WTC11 (cell line): ENCODE measurements around the gene BAK1. TPM values are rescaled to one million over a fixed set of nuclear protein-coding genes. Genes with fewer than 3 reads are reported as not detected.

Experiments
- ATAC-seq: fragments of 200-7000 bp; cut with Tn5 transposase; 2 replicates; pipeline ENCODE4 v1.10.0; 2021; ENCODE audit warnings: mild to moderate bottlenecking, moderate library complexity
- CTCF ChIA-PET: fragments of 300-600 bp; sonication (Branson Sonifier 250); formaldehyde crosslinking; loops from one replicate; lab custom pipeline; 2021; ENCODE audit warnings: antibody characterized with exemption; lab: Charles Lee
- POLR2A ChIA-PET: fragments of 350-600 bp; sonication (Branson Sonifier 250); formaldehyde crosslinking; loops from one replicate; lab custom pipeline; 2021; ENCODE audit warnings: antibody characterized with exemption; lab: Charles Lee
- DNase-seq: peaks from one replicate; pipeline ENCODE4 v3.0.0; 2021; ENCODE audit warnings: low spot score
- H3K27ac Mint-ChIP-seq: 2 replicates; pipeline ENCODE4 v1.8.0; 2021; ENCODE audit warnings: mixed read lengths
- H3K27me3 Mint-ChIP-seq: 2 replicates; pipeline ENCODE4 v1.8.0; 2021; ENCODE audit warnings: low read depth, mild to moderate bottlenecking, moderate library complexity, mixed read lengths
- H3K36me3 Mint-ChIP-seq: 2 replicates; pipeline ENCODE4 v1.8.0; 2021; ENCODE audit warnings: mixed read lengths
- H3K4me1 Mint-ChIP-seq: 2 replicates; pipeline ENCODE4 v1.8.0; 2022; ENCODE audit warnings: mixed read lengths
- H3K4me3 Mint-ChIP-seq: 2 replicates; pipeline ENCODE4 v1.8.0; 2021; ENCODE audit warnings: mild to moderate bottlenecking, moderate library complexity, mixed read lengths
- H3K9me3 Mint-ChIP-seq: 2 replicates; pipeline ENCODE4 v1.8.0; 2021; ENCODE audit warnings: mixed read lengths
- AFF4 ChIP-seq: sonication (generic); formaldehyde crosslinking; IDR thresholded peaks from 2 replicates; pipeline ENCODE4 v1.8.1; 2023; ENCODE audit warnings: mild to moderate bottlenecking, missing genetic modification reagents, borderline replicate concordance
- FOXK1 ChIP-seq: sonication (generic); formaldehyde crosslinking; IDR thresholded peaks from 2 replicates; pipeline ENCODE4 v1.8.0; 2022; ENCODE audit warnings: mild to moderate bottlenecking, moderate library complexity, missing genetic modification reagents
- GABPB1 ChIP-seq: sonication (generic); formaldehyde crosslinking; IDR thresholded peaks from 2 replicates; pipeline ENCODE4 v1.8.1; 2023; ENCODE audit warnings: mild to moderate bottlenecking, missing genetic modification reagents
- GRHL2 ChIP-seq: fragments of 250-450 bp; sonication (Bioruptor Pico); IDR thresholded peaks from 2 replicates; pipeline ENCODE4 v1.8.0; 2022; ENCODE audit warnings: mild to moderate bottlenecking, moderate library complexity; ENCODE audit not compliant: insufficient replicate concordance, severe bottlenecking
- MLX ChIP-seq: sonication (generic); formaldehyde crosslinking; IDR thresholded peaks from 2 replicates; pipeline ENCODE4 v1.8.1; 2023; ENCODE audit warnings: mild to moderate bottlenecking, missing genetic modification reagents, moderate library complexity
- MXD4 ChIP-seq: fragments of 250-450 bp; sonication (Bioruptor Pico); IDR thresholded peaks from 2 replicates; pipeline ENCODE4 v1.8.0; 2021; ENCODE audit warnings: mild to moderate bottlenecking, moderate library complexity, borderline replicate concordance
- NFE2L1 ChIP-seq: sonication (generic); formaldehyde crosslinking; IDR thresholded peaks from 2 replicates; pipeline ENCODE4 v1.8.1; 2023; ENCODE audit warnings: missing genetic modification reagents
- NR1H2 ChIP-seq: sonication (generic); formaldehyde crosslinking; IDR thresholded peaks from 2 replicates; pipeline ENCODE4 v1.9.0; 2021; ENCODE audit warnings: mild to moderate bottlenecking, moderate library complexity, missing genetic modification reagents
- NR3C1 ChIP-seq: sonication (generic); formaldehyde crosslinking; conservative IDR thresholded peaks from 2 replicates; pipeline ENCODE4 v1.8.1; 2023; ENCODE audit warnings: low read depth, mild to moderate bottlenecking, missing genetic modification reagents
- SMAD3 ChIP-seq: sonication (generic); formaldehyde crosslinking; IDR thresholded peaks from 2 replicates; pipeline ENCODE4 v1.8.0; 2022; ENCODE audit warnings: missing genetic modification reagents, mild to moderate bottlenecking, borderline replicate concordance
- ZNF416 ChIP-seq: fragments of 250-450 bp; sonication (Bioruptor Pico); IDR thresholded peaks from 2 replicates; pipeline ENCODE4 v1.9.0; 2021; ENCODE audit warnings: mild to moderate bottlenecking, inconsistent platforms
- total RNA-seq: library from RNA; stranded (reverse); gene quantifications from 3 replicates; pipeline ENCODE4 v1.2.3, GENCODE V29; 2021
- TF ChIP-seq, protein P1 (sequence below): sonication (generic); formaldehyde crosslinking; IDR thresholded peaks from 2 replicates; pipeline ENCODE4 v1.8.1; 2023; ENCODE audit warnings: mild to moderate bottlenecking, missing genetic modification reagents

BAK1 gene
- total RNA-seq, 1 experiment from 2014 or later: 40.5 TPM

- TF ChIP-seq MLX (CRISPR knock-in tag): no peak
Observed at GRCh38 chr6:33592280-33592594, 12.2 kb upstream of the BAK1 start (continued).

DNA sequence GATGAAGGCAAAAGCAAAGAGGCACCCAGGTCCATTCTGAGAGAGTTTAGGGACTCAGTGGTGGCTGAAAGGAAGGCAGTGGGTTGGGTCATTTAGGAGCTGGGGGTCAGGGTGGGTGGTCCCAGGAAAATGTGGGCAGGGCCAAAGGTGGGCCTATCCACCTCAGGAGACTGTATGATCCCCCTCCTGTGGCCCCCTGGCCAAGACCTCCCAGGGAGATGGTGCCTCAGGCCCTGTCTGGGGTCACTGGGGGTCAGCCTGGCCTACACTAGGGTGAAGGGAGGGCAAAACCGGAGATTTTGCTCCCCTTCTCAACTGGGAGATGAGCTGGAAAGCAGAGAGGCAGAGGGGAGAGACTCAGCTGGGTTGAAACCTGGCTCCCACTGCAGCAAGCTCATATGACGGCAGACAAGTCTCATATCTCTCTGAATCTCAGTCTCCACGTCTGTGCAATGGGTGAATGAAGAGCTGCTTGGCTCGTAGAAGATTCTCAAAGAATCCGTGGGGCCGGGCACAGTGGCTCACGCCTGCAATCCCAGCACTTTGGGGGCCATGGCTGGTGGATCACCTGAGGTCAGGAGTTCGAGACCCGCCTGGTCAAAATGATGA is 11.5 kb upstream of the BAK1 start:
- Mint-ChIP-seq H3K4me1 (peaks cover 35% of the 10 kb centered on the region), H3K27ac (no peak overlapping the region; the same call in 1 of the 2 replicates), H3K4me3 (no peak overlapping the region), H3K36me3 (no peaks in the 10 kb centered on the region), H3K27me3 (no peaks in the 10 kb centered on the region; the same call in none of the 2 replicates), H3K9me3 (peaks cover 7% of the 10 kb centered on the region; the same call in 1 of the 2 replicates)
- CTCF ChIA-PET: interaction anchor here (0.6 to 4.4 kb wide), 10 partner anchors 8 to 113 kb away, joined by 3 to 33 read pairs (median 9); partner anchors contain the start of genes BAK1 and ITPR3
- DNase-seq (no peak), ATAC-seq (no peak)
- TF ChIP-seq NR3C1 (CRISPR knock-in tag): no peak
- TF ChIP-seq, protein P1, sequence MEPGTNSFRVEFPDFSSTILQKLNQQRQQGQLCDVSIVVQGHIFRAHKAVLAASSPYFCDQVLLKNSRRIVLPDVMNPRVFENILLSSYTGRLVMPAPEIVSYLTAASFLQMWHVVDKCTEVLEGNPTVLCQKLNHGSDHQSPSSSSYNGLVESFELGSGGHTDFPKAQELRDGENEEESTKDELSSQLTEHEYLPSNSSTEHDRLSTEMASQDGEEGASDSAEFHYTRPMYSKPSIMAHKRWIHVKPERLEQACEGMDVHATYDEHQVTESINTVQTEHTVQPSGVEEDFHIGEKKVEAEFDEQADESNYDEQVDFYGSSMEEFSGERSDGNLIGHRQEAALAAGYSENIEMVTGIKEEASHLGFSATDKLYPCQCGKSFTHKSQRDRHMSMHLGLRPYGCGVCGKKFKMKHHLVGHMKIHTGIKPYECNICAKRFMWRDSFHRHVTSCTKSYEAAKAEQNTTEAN (CRISPR knock-in tag): no peak
- POLR2A ChIA-PET: interaction anchor here (0.6 to 2.5 kb wide), 2 partner anchors 30 to 72 kb away, joined by 3 to 10 read pairs; partner anchors contain the start of gene ITPR3

- Mint-ChIP-seq H3K9me3 (peaks cover 7% of the 10 kb centered on the region; the same call in 1 of the 2 replicates), H3K36me3 (no peaks in the 10 kb centered on the region), H3K4me3 (no peak overlapping the region), H3K27ac (peak overlapping the region; percentile 74; the same call in 1 of the 2 replicates), H3K4me1 (peaks cover 35% of the 10 kb centered on the region), H3K27me3 (no peaks in the 10 kb centered on the region; the same call in none of the 2 replicates)
- DNase-seq (no peak), ATAC-seq (peak; percentile 24)
- TF ChIP-seq GRHL2 (CRISPR knock-in tag) (no peak), NFE2L1 (CRISPR knock-in tag) (no peak)
- ChIA-PET POLR2A (interaction anchor here (0.9 kb wide), 1 partner anchor 31 kb away, joined by 3 read pairs; the partner anchor contains the start of gene ITPR3), CTCF (interaction anchor here (0.5 to 4.4 kb wide), 36 partner anchors 8 to 171 kb away, joined by 3 to 71 read pairs (median 5); partner anchors contain the start of genes BAK1, ITPR3 and UQCC2)
Observed at GRCh38 chr6:33590531-33591198, 10.6 kb upstream of the BAK1 start.

DNA sequence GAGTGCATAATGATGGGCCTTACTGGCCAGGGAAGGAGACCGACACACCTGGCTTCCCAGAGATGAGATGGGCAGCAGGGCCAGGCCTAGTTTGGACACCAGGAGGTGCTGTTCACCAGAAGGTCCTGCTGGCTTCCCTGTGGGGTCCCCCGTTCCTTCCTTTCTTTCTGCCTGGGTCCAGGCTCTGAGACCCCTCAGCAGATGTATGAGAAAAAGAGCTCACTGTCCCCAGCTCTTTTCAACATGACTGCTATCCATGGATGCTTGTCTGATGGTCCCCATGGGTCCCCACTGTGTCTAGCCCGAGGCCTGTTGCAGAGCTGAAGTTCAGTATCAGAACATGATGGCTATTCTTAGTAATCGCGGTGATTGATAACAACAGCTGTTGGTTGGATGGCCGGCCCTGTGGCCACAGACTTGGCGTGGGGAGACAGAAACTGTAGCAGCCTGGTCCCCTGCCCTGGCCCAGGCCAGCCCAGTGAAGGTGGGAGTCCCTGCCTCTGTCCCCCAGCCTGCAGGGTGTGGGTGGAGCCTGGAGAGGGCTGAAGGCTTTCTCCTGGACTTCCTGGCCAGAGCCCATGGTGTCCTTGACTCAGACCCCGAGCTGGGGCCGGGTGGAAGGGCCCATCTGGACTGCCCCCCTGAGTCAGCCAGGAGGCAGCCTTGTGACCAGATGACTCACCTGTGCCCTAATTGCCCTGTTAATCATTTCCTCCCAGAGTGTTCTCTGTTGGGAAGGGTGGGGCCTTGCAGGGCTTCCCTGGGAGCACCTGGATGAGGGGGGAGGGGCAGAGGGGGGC is 9.9 kb upstream of the BAK1 start:
- Mint-ChIP-seq H3K9me3 (peaks cover 7% of the 10 kb centered on the region; the same call in 1 of the 2 replicates), H3K4me3 (no peak overlapping the region), H3K27me3 (no peaks in the 10 kb centered on the region; the same call in none of the 2 replicates), H3K4me1 (peaks cover 35% of the 10 kb centered on the region), H3K36me3 (no peaks in the 10 kb centered on the region), H3K27ac (no peak overlapping the region)
- POLR2A ChIA-PET: interaction anchor here (0.9 kb wide), 1 partner anchor 31 kb away, joined by 3 read pairs; the partner anchor contains the start of gene ITPR3
- TF ChIP-seq NR1H2 (CRISPR knock-in tag): no peak
- no peak for TF ChIP-seq SMAD3 (CRISPR knock-in tag)
- TF ChIP-seq MXD4 (CRISPR knock-in tag): no peak
- no peak for TF ChIP-seq FOXK1 (CRISPR knock-in tag)
- TF ChIP-seq GABPB1 (CRISPR knock-in tag): 0 out of 2 replicates have a peak, but pooled peaks have one; percentile 19
- no peak for TF ChIP-seq ZNF416
- no peak for TF ChIP-seq AFF4 (CRISPR knock-in tag)
- peak; percentile 83 for DNase-seq
- peak; percentile 41 for ATAC-seq
- CTCF ChIA-PET: interaction anchor here (0.5 to 1.4 kb wide), 46 partner anchors 9 to 172 kb away, joined by 3 to 71 read pairs (median 4); partner anchors contain the start of genes BAK1, ITPR3 and UQCC2
